Measurements from ENCODE around the gene CCDC85C. TPM values are rescaled to one million over a fixed set of nuclear protein-coding genes. Genes with fewer than 3 reads are reported as not detected.

CCDC85C gene
- total RNA-seq, 1 experiment from 2014 or later: 33.2 TPM

GRCh38 chr14:99538275-99538674 lies 65.7 kb downstream of the CCDC85C start:
- H3K14ac ChIP-seq (ENCODE audit: insufficient read depth, low read length): no peak overlapping the region; the same call in 1 of the 2 replicates
- H2AFZ ChIP-seq (ENCODE audit: low read length): no peak overlapping the region
- H4K5ac ChIP-seq (ENCODE audit: insufficient read length, low read depth, low read length): no peak overlapping the region
- no peak overlapping the region for H2BK20ac ChIP-seq (ENCODE audit: low read depth, low read length, poor library complexity, severe bottlenecking)
- no peaks in the 10 kb centered on the region for H3K23me2 ChIP-seq (ENCODE audit: insufficient read length, low read depth, low read length, poor library complexity, severe bottlenecking)
- no CpG with 5 or more reads among the region's 9 CpGs for WGBS (ENCODE audit: extremely low coverage, insufficient read length, low lambda C conversion rate)
- H4K8ac ChIP-seq (replicated peaks; ENCODE audit: insufficient read length, low read depth, low read length): no peak overlapping the region
- TF ChIP-seq, protein P1, sequence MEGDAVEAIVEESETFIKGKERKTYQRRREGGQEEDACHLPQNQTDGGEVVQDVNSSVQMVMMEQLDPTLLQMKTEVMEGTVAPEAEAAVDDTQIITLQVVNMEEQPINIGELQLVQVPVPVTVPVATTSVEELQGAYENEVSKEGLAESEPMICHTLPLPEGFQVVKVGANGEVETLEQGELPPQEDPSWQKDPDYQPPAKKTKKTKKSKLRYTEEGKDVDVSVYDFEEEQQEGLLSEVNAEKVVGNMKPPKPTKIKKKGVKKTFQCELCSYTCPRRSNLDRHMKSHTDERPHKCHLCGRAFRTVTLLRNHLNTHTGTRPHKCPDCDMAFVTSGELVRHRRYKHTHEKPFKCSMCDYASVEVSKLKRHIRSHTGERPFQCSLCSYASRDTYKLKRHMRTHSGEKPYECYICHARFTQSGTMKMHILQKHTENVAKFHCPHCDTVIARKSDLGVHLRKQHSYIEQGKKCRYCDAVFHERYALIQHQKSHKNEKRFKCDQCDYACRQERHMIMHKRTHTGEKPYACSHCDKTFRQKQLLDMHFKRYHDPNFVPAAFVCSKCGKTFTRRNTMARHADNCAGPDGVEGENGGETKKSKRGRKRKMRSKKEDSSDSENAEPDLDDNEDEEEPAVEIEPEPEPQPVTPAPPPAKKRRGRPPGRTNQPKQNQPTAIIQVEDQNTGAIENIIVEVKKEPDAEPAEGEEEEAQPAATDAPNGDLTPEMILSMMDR (conservative IDR thresholded peaks at IDR 0.05): peak; percentile 51; the same call in 2 of the 3 replicates
- Mint-ChIP-seq H3K4me3 (no peak overlapping the region), H3K9me3 (no peaks in the 10 kb centered on the region), H3K4me1 (peaks cover 34 to 58% of the 10 kb centered on the region in 2 experiments), H3K36me3 (ENCODE audit: insufficient read depth in 1 of 3, low read depth in 3 of 3) (no peaks in the 10 kb centered on the region), H3K27ac (peak overlapping the region in 1 of 3 experiments; percentile 44; a peak in 1 of 7 replicates), H3K27me3 (ENCODE audit: low read depth) (no peaks in the 10 kb centered on the region; the same call in 1 of the 2 replicates)
- H2BK5ac ChIP-seq (ENCODE audit: insufficient read length, low read length): no peak overlapping the region
- H3K4ac ChIP-seq (ENCODE audit: low read depth, low read length): no peak overlapping the region
- H3K9ac ChIP-seq (ENCODE audit: extremely low read depth, insufficient read length, low read length): no peak overlapping the region
- no peak overlapping the region for H4K91ac ChIP-seq (ENCODE audit: insufficient read length, low read depth, low read length)
- no peaks in the 10 kb centered on the region; the same call in 1 of the 2 replicates for H3K79me2 ChIP-seq (ENCODE audit: insufficient read depth, low read length)
- no peaks in the 10 kb centered on the region; the same call in 1 of the 2 replicates for H3K4me1 ChIP-seq (ENCODE audit: insufficient read depth, low read length)
- no peak overlapping the region for H3K56ac ChIP-seq (ENCODE audit: insufficient read length, low read depth, low read length)
- peaks cover 4% of the 10 kb centered on the region for H4K20me1 ChIP-seq (ENCODE audit: control insufficient read depth, insufficient read depth, insufficient read length)
- no peaks in the 10 kb centered on the region for H3K27me3 ChIP-seq (ENCODE audit: insufficient read depth, low read length)
- H3K9me3 ChIP-seq (ENCODE audit: control insufficient read depth, low read depth, low read length): no peaks in the 10 kb centered on the region
- no peak overlapping the region for H2AK5ac ChIP-seq (ENCODE audit: insufficient read length, low read length)
- no peak overlapping the region for H2BK15ac ChIP-seq (ENCODE audit: low read depth, low read length)
- no peak for DNase-seq
- no peak overlapping the region for H3K27ac ChIP-seq (ENCODE audit: insufficient read length, low read depth, low read length)
- peaks cover 3% of the 10 kb centered on the region for H3K79me1 ChIP-seq (ENCODE audit: insufficient read depth, low read depth, low read length, poor library complexity, severe bottlenecking)
- no peak overlapping the region for H3K4me2 ChIP-seq (ENCODE audit: insufficient read depth, insufficient read length, low read length)
- no peak overlapping the region for H2BK12ac ChIP-seq (ENCODE audit: insufficient read length, low read depth, low read length)
- H3K23ac ChIP-seq (ENCODE audit: insufficient read length, low read depth, low read length): no peak overlapping the region
- no peak overlapping the region for H2BK120ac ChIP-seq (ENCODE audit: low read depth, low read length, poor library complexity, severe bottlenecking)
- no peak overlapping the region for H3T11ph ChIP-seq (ENCODE audit: low read length)
- H3K18ac ChIP-seq (ENCODE audit: insufficient read length, low read depth, low read length): no peak overlapping the region
